ENCODE data around the gene MFSD1.

The MFSD1 gene

GRCh38 chr3:158773845-158774830 is 27.7 kb upstream of the MFSD1 start (continued):
- TF ChIP-seq ZNF8 (CRISPR knock-in tag; IDR thresholded peaks at IDR 0.05) (no peak), PPARA (CRISPR knock-in tag; IDR thresholded peaks at IDR 0.05; ENCODE audit: borderline replicate concordance) (no peak)

- TF ChIP-seq SNAI2 (CRISPR knock-in tag; IDR thresholded peaks at IDR 0.05) (peak; percentile 62; the same call in 1 of the 2 replicates), OSR1 (CRISPR knock-in tag; IDR thresholded peaks at IDR 0.05) (no peak)
- peak; percentile 40; the same call in 1 of the 3 replicates for ATAC-seq
Measured at GRCh38 chr3:158774965-158775364, 26.9 kb upstream of the MFSD1 start.

GRCh38 chr3:158775426-158776410 is 26.1 kb upstream of the MFSD1 start:
- no peak for ATAC-seq
- TF ChIP-seq ISL1 (CRISPR knock-in tag; IDR thresholded peaks at IDR 0.05) (no peak), TSHZ2 (CRISPR knock-in tag; IDR thresholded peaks at IDR 0.05) (no peak), ZNF8 (CRISPR knock-in tag; IDR thresholded peaks at IDR 0.05) (no peak), OSR1 (CRISPR knock-in tag; IDR thresholded peaks at IDR 0.05) (no peak), SNAI2 (CRISPR knock-in tag; IDR thresholded peaks at IDR 0.05) (no peak), ZFP30 (CRISPR knock-in tag; IDR thresholded peaks at IDR 0.05) (no peak), ESRRG (CRISPR knock-in tag; IDR thresholded peaks at IDR 0.05) (no peak), ZFP3 (CRISPR knock-in tag; IDR thresholded peaks at IDR 0.05) (no peak), CREB5 (CRISPR knock-in tag; IDR thresholded peaks at IDR 0.05; ENCODE audit: low read depth) (no peak), ZC3H10 (CRISPR knock-in tag; IDR thresholded peaks at IDR 0.05) (no peak), ARNTL (CRISPR knock-in tag; IDR thresholded peaks at IDR 0.05; ENCODE audit: borderline replicate concordance, low read depth) (no peak)

- no peak for ATAC-seq
- no peak for TF ChIP-seq TOX (CRISPR knock-in tag; IDR thresholded peaks at IDR 0.05; ENCODE audit: borderline replicate concordance)
- TF ChIP-seq CSRNP3 (CRISPR knock-in tag; IDR thresholded peaks at IDR 0.05) = no peak
- no peak for TF ChIP-seq ZFP3 (CRISPR knock-in tag; IDR thresholded peaks at IDR 0.05)
- no peak for TF ChIP-seq GLIS3 (CRISPR knock-in tag; IDR thresholded peaks at IDR 0.05)
- no peak for TF ChIP-seq TCF4 (CRISPR knock-in tag; IDR thresholded peaks at IDR 0.05; ENCODE audit: borderline replicate concordance)
- TF ChIP-seq POU6F1 (CRISPR knock-in tag; IDR thresholded peaks at IDR 0.05; ENCODE audit: borderline replicate concordance, low read depth) = no peak
- TF ChIP-seq TSHZ2 (CRISPR knock-in tag; IDR thresholded peaks at IDR 0.05) = no peak
- no peak for TF ChIP-seq ZFP30 (CRISPR knock-in tag; IDR thresholded peaks at IDR 0.05)
- no peak for TF ChIP-seq OSR1 (CRISPR knock-in tag; IDR thresholded peaks at IDR 0.05)
- no peak for TF ChIP-seq ARNTL (CRISPR knock-in tag; IDR thresholded peaks at IDR 0.05; ENCODE audit: borderline replicate concordance, low read depth)
- no peak for TF ChIP-seq ZNF8 (CRISPR knock-in tag; IDR thresholded peaks at IDR 0.05)
- TF ChIP-seq PATZ1 (CRISPR knock-in tag; IDR thresholded peaks at IDR 0.05; ENCODE audit: borderline replicate concordance) = no peak
- TF ChIP-seq CREB5 (CRISPR knock-in tag; IDR thresholded peaks at IDR 0.05; ENCODE audit: low read depth) = no peak
Measured at GRCh38 chr3:158776531-158776930, 25.3 kb upstream of the MFSD1 start.
